Endothelial cell of umbilical vein (primary cell): Measurements from ENCODE around the gene CNTN5. TPM values are rescaled to one million over a fixed set of nuclear protein-coding genes. Genes with fewer than 3 reads are reported as not detected.

Source experiments
- BruUV-seq: library from RNA; stranded (reverse); fragments of 400-500 nt; replicated peaks from 2 replicates; lab custom pipeline; 2021; lab: Mats Ljungman, UMichigan
- CTCF ChIA-PET: fragments of 300-600, 350-600 bp; sonication (Branson Sonifier 250); formaldehyde crosslinking; loops from one replicate; lab custom pipeline; 2021; ENCODE audit warnings: antibody characterized with exemption, inconsistent platforms; lab: Charles Lee
- POLR2A ChIA-PET: fragments of 300-600, 350-600 bp; sonication (Branson Sonifier 250); formaldehyde crosslinking; loops from one replicate; lab custom pipeline; 2021; ENCODE audit warnings: antibody characterized with exemption, inconsistent platforms; lab: Charles Lee
- DNase-seq: peaks from one replicate; pipeline ENCODE4 v3.0.0-alpha.2; 2011; ENCODE audit warnings: low read depth, low spot score
- FAIRE-seq: peaks from 2 replicates; lab custom pipeline; 2011; peaks lifted over from hg19 to GRCh38; lab: Jason Lieb, UNC
- H2AFZ ChIP-seq: 2 replicates; pipeline ENCODE4 v1.6.0; 2012; ENCODE audit warnings: low read depth, low read length, control low read depth, inconsistent platforms
- H3K27ac ChIP-seq: 2 replicates; pipeline ENCODE4 v1.5.1; 2011; ENCODE audit warnings: low read depth, mild to moderate bottlenecking, control low read depth, low read length, moderate library complexity; ENCODE audit not compliant: insufficient read depth
- H3K27me3 ChIP-seq, 2 experiments: 2 replicates each; pipeline versions ENCODE4 v1.6.0 to v1.6.1; 2011; ENCODE audit warnings: low read length in 2 of 2, mixed read lengths in 1 of 2; ENCODE audit not compliant: control insufficient read depth in 2 of 2, insufficient read depth in 2 of 2
- H3K36me3 ChIP-seq, 2 experiments: 2 replicates in 1 of 2; 3 replicates in 1 of 2; pipeline ENCODE4 v1.5.1; 2011; ENCODE audit warnings: low read length in 2 of 2, mild to moderate bottlenecking in 1 of 2, moderate library complexity in 1 of 2; ENCODE audit not compliant: control insufficient read depth in 2 of 2, insufficient read depth in 2 of 2; ENCODE audit errors: extremely low read depth in 1 of 2
- H3K4me1 ChIP-seq: 3 replicates; pipeline ENCODE4 v1.5.1; 2011; ENCODE audit warnings: mild to moderate bottlenecking, low read length; ENCODE audit not compliant: control insufficient read depth, insufficient read depth; ENCODE audit errors: extremely low read depth
- H3K4me2 ChIP-seq: 2 replicates; pipeline ENCODE4 v1.6.1; 2011; ENCODE audit warnings: low read length, control low read depth, mixed read lengths; ENCODE audit not compliant: insufficient read depth
- H3K4me3 ChIP-seq, 3 experiments: fragments of 200-600 bp in 1 of 3; sonication (generic), shearing (Covaris generic) in 1 of 3; replicated peaks in 1 of 3; 2 replicates each; pipeline ENCODE4 v1.5.1; 2011 to 2016; ENCODE audit warnings: control low read depth in 3 of 3, low read length in 3 of 3, mild to moderate bottlenecking in 2 of 3, inconsistent platforms in 1 of 3, low read depth in 1 of 3, moderate library complexity in 1 of 3; ENCODE audit not compliant: insufficient read depth in 1 of 3
- H3K79me2 ChIP-seq: 2 replicates; pipeline ENCODE4 v1.6.0; 2012; ENCODE audit warnings: low read length, inconsistent platforms; ENCODE audit not compliant: control insufficient read depth, insufficient read depth
- H3K9ac ChIP-seq: replicated peaks from 2 replicates; pipeline ENCODE3; 2011; ENCODE audit warnings: low read length, control low read depth; ENCODE audit not compliant: insufficient read depth; ENCODE audit errors: extremely low read depth
- H3K9me1 ChIP-seq: replicated peaks from 3 replicates; pipeline ENCODE4 v1.6.0; 2011; ENCODE audit warnings: mild to moderate bottlenecking, low read length; ENCODE audit not compliant: control insufficient read depth, insufficient read depth; ENCODE audit errors: extremely low read depth
- H3K9me3 ChIP-seq: replicated peaks from 2 replicates; pipeline ENCODE4 v1.5.1; 2012; ENCODE audit warnings: low read length, inconsistent platforms; ENCODE audit not compliant: control insufficient read depth, insufficient read depth
- H4K20me1 ChIP-seq: replicated peaks from 2 replicates; pipeline ENCODE3; 2011; ENCODE audit warnings: mild to moderate bottlenecking, low read length; ENCODE audit not compliant: control insufficient read depth, insufficient read depth; ENCODE audit errors: extremely low read depth
- CTCF ChIP-seq, 2 donors: IDR thresholded peaks; 1 replicate in 1 of 2; 2 replicates in 1 of 2; pipeline ENCODE4 v1.5.1; 2011; ENCODE audit warnings: low read length in 2 of 2, mild to moderate bottlenecking in 2 of 2, moderate library complexity in 2 of 2, control low read depth in 1 of 2, inconsistent platforms in 1 of 2, low read depth in 1 of 2; ENCODE audit not compliant: insufficient read depth in 1 of 2; ENCODE audit errors: extremely low read depth in 1 of 2
- FOS ChIP-seq: IDR thresholded peaks from 2 replicates; pipeline ENCODE4 v1.6.1; 2011; ENCODE audit warnings: mild to moderate bottlenecking, low read length, moderate library complexity, borderline replicate concordance; ENCODE audit not compliant: insufficient read depth
- GATA2 ChIP-seq: IDR thresholded peaks from 2 replicates; pipeline ENCODE4 v1.7.0; 2011; ENCODE audit warnings: low read depth, mild to moderate bottlenecking, moderate library complexity, mixed read lengths, low read length; ENCODE audit not compliant: insufficient read length, insufficient read depth
- POLR2AphosphoS5 ChIP-seq: IDR thresholded peaks from 2 replicates; pipeline ENCODE4 v1.6.1; 2012; ENCODE audit warnings: low read depth, mild to moderate bottlenecking, control low read depth, low read length, moderate library complexity; ENCODE audit not compliant: insufficient read depth
- dilution Hi-C: fragments of 300-500 bp; cut with MboI; formaldehyde crosslinking; loops from one replicate; pipeline ENCODE4 v1.15.0; 2019; ENCODE audit warnings: low sequenced_read_pairs; ENCODE audit not compliant: extremely low pct_ligation_motif_present
- intact Hi-C: fragments of 100-400 bp; cut with micrococcal nuclease; formaldehyde crosslinking; loops from one replicate; pipeline ENCODE4 v1.10.0; 2022
- polyA plus RNA-seq, 4 experiments: library from polyadenylated mRNA; depleted of rRNA in 3 of 4; stranded (reverse) in 3 of 4; unstranded in 1 of 4; fragments of >200 nt; gene quantifications; 2 replicates each; pipeline versions ENCODE4 v1.2.1 to v1.2.3, GENCODE V29; 2011 to 2012; ENCODE audit warnings: missing spikeins in 1 of 4
- total RNA-seq: library from RNA; stranded (reverse); gene quantifications from 2 replicates; pipeline ENCODE4 v1.2.3, GENCODE V29; 2021

CNTN5 gene
- total and polyA plus RNA-seq, 2 donors (not counting 3 experiments of a cell fraction or from before 2014, with no cell fraction given) = not detected

DNA sequence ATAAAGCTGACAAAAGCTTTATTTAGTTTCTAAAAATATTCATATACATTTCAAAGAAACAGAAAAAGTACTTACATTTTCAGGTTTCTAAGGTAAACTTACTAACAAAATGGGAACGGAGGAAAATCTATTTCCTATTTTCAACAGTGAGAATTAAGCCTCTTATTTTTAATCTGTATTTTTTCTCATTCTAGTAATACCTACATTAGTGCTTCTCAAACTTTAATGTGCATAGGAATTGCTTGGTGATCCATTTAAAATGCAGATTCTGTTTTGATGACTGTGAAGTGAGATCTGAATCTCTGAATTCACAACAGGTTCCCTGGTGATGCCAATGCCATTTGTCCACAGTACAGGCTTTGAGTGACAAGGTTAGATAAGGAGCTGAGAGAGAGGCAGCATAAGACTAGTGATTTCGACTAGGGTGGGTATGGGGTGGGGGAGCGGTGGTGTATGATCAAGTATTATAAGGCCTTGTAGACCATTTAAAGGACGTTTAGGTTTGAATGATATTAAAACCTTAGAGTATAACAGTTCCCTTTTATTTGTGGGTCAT is 402.8 kb downstream of the CNTN5 start:
- intact Hi-C loops (no loop called here), dilution Hi-C loops (no loop called here)
- ChIA-PET CTCF (no interaction called here), POLR2A (no interaction called here)
- H3K27ac ChIP-seq = no peak overlapping the region
- no peaks in the 10 kb centered on the region for H3K36me3 ChIP-seq
- FAIRE-seq (no peak), DNase-seq (no peak)
- H4K20me1 ChIP-seq = no peaks in the 10 kb centered on the region
- no peaks in the 10 kb centered on the region for H3K9me1 ChIP-seq
- BruUV-seq = no TSS peak
- H3K27me3 ChIP-seq = no peaks in the 10 kb centered on the region
- H3K79me2 ChIP-seq = no peaks in the 10 kb centered on the region
- H3K9me3 ChIP-seq = no peaks in the 10 kb centered on the region
- no peak overlapping the region for H3K4me3 ChIP-seq
- no peak overlapping the region for H2AFZ ChIP-seq
- H3K4me2 ChIP-seq = no peak overlapping the region
- no peaks in the 10 kb centered on the region for H3K4me1 ChIP-seq
- no peak overlapping the region for H3K9ac ChIP-seq
- TF ChIP-seq POLR2AphosphoS5 (no peak), CTCF (IDR thresholded peaks at IDR 0.05; ENCODE audit: extremely low read depth in 1 of 2, insufficient read depth in 1 of 2, low read depth in 1 of 2, low read length in 2 of 2) (no peak), FOS (no peak), GATA2 (no peak)
